Stimulated activated CD4-positive, alpha-beta T cell treated with anti-CD3 and anti-CD28 coated beads, Interleukin-1b, Interleukin-23, amount 100 ng/mL, for 1 hour (primary cell): ENCODE measurements around the gene DGUOK.
"Not testable (repeated sequence)": the region's sequence is repeated elsewhere in the genome, so short reads cannot be mapped to it uniquely, and the experiment has no call there.

Source experiments
- DNase-seq, 2 donors: peaks; one replicate each; pipeline ENCODE4 v3.0.0-alpha.2; 2020; ENCODE audit warnings: low read depth in 2 of 2

The DGUOK gene

GRCh38 chr2:73920577-73921545 is 5.8 kb upstream of the DGUOK start:
- DNase-seq, result peak in 1 of 2 donors; percentile 20

- no peak for DNase-seq
These were observed 5.1 kb upstream of the DGUOK start for GRCh38 chr2:73921581-73921980.

GRCh38 chr2:73922681-73923080 is 4.0 kb upstream of the DGUOK start:
- no peak for DNase-seq

- DNase-seq, result no peak
These were observed 1.5 kb upstream of the DGUOK start for GRCh38 chr2:73925033-73925704.

GRCh38 chr2:73925853-73926492 is 707 bp upstream of the DGUOK start:
- DNase-seq, result no peak

GRCh38 chr2:73927344-73927743 is 664 bp downstream of the DGUOK start:
- no peak for DNase-seq

- no peak for DNase-seq
These were observed 2.3 kb downstream of the DGUOK start for GRCh38 chr2:73928963-73929347.

GRCh38 chr2:73930386-73930785 is 3.7 kb downstream of the DGUOK start:
- no peak for DNase-seq

GRCh38 chr2:73931531-73932500 is 5.1 kb downstream of the DGUOK start:
- DNase-seq, result peak in 1 of 2 donors; percentile 6

GRCh38 chr2:73933194-73933593 is 6.5 kb downstream of the DGUOK start:
- DNase-seq, result no peak

GRCh38 chr2:73935641-73936040 is 9.0 kb downstream of the DGUOK start:
- DNase-seq, result no peak

GRCh38 chr2:73937103-73937885 is 10.6 kb downstream of the DGUOK start:
- DNase-seq, result no peak

GRCh38 chr2:73937899-73938298 is 11.2 kb downstream of the DGUOK start:
- DNase-seq, result no peak

- DNase-seq, result no peak
These were observed 12.2 kb downstream of the DGUOK start for GRCh38 chr2:73938718-73939352.

- no peak for DNase-seq
These were observed 12.7 kb downstream of the DGUOK start for GRCh38 chr2:73939419-73939818.

- not testable (repeated sequence) for DNase-seq
These were observed 13.4 kb downstream of the DGUOK start for GRCh38 chr2:73940066-73940465.

- DNase-seq, result no peak
These were observed 16.0 kb downstream of the DGUOK start for GRCh38 chr2:73942664-73943063.

GRCh38 chr2:73944714-73945113 is 18.0 kb downstream of the DGUOK start:
- no peak for DNase-seq

- DNase-seq, result no peak
These were observed 19.5 kb downstream of the DGUOK start for GRCh38 chr2:73946215-73946614.

GRCh38 chr2:73946666-73947065 is 20.0 kb downstream of the DGUOK start:
- DNase-seq, result no peak
